ENCODE results near the gene CENPO. TPM values are rescaled to one million over a fixed set of nuclear protein-coding genes. Genes with fewer than 3 reads are reported as not detected.

Gene CENPO
- total RNA-seq, 1 experiment from 2014 or later, result 14.9 TPM

- H3K9me3 Mint-ChIP-seq (ENCODE audit: unreplicated experiment), result no peaks in the 10 kb centered on the region
- ChIA-PET POLR2A (interaction anchor here (1.0 kb wide), 1 partner anchor 69 kb away, joined by 3 read pairs; no protein-coding TSS in a partner anchor), CTCF (interaction anchor here (1.0 to 1.3 kb wide), 2 partner anchors 20 to 21 kb away, joined by 3 read pairs; partner anchors contain the start of genes CENPO and PTRHD1)
- peaks cover 22% of the 10 kb centered on the region for H3K36me3 Mint-ChIP-seq (ENCODE audit: insufficient read depth, unreplicated experiment)
- no peaks in the 10 kb centered on the region for H3K4me1 Mint-ChIP-seq (ENCODE audit: insufficient read depth, unreplicated experiment)
- H3K27ac Mint-ChIP-seq (ENCODE audit: low read depth, unreplicated experiment), result no peak overlapping the region
- no peak for DNase-seq (ENCODE audit: unreplicated experiment)
- no peak for TF ChIP-seq CTCF (IDR thresholded peaks at IDR 0.05; ENCODE audit: unreplicated experiment)
- H3K4me3 Mint-ChIP-seq (ENCODE audit: unreplicated experiment), result no peak overlapping the region
- H3K27me3 Mint-ChIP-seq (ENCODE audit: insufficient read depth, unreplicated experiment), result no peaks in the 10 kb centered on the region
- intact Hi-C loops (cut with micrococcal nuclease), result no loop called here
- BruUV-seq (replicated peaks), result no TSS peak
Measured at GRCh38 chr2:24771764-24772586, 21.2 kb upstream of the CENPO start.

GRCh38 chr2:24774373-24774772 lies 18.9 kb upstream of the CENPO start:
- ChIA-PET CTCF (interaction anchor here (0.5 to 0.6 kb wide), 2 partner anchors 18 to 470 kb away, joined by 3 read pairs; no protein-coding TSS in a partner anchor), POLR2A (no interaction called here)
- no peak for TF ChIP-seq CTCF (IDR thresholded peaks at IDR 0.05; ENCODE audit: unreplicated experiment)
- H3K27me3 Mint-ChIP-seq (ENCODE audit: insufficient read depth, unreplicated experiment), result no peaks in the 10 kb centered on the region
- intact Hi-C loops (cut with micrococcal nuclease), result no loop called here
- H3K36me3 Mint-ChIP-seq (ENCODE audit: insufficient read depth, unreplicated experiment), result peaks cover 15% of the 10 kb centered on the region
- H3K27ac Mint-ChIP-seq (ENCODE audit: low read depth, unreplicated experiment), result no peak overlapping the region
- no TSS peak for BruUV-seq (replicated peaks)
- H3K4me1 Mint-ChIP-seq (ENCODE audit: insufficient read depth, unreplicated experiment), result no peaks in the 10 kb centered on the region
- no peak overlapping the region for H3K4me3 Mint-ChIP-seq (ENCODE audit: unreplicated experiment)
- no peak for DNase-seq (ENCODE audit: unreplicated experiment)
- H3K9me3 Mint-ChIP-seq (ENCODE audit: unreplicated experiment), result no peaks in the 10 kb centered on the region

GRCh38 chr2:24779116-24779515 lies 14.1 kb upstream of the CENPO start:
- POLR2A ChIA-PET, result interaction anchor here (0.7 to 1.4 kb wide), 3 partner anchors 9 to 1654 kb away, joined by 3 to 6 read pairs (median 3); no protein-coding TSS in a partner anchor
- Mint-ChIP-seq H3K27ac (ENCODE audit: low read depth, unreplicated experiment) (no peak overlapping the region), H3K4me1 (ENCODE audit: insufficient read depth, unreplicated experiment) (no peaks in the 10 kb centered on the region), H3K9me3 (ENCODE audit: unreplicated experiment) (peaks cover 11% of the 10 kb centered on the region), H3K4me3 (ENCODE audit: unreplicated experiment) (no peak overlapping the region), H3K36me3 (ENCODE audit: insufficient read depth, unreplicated experiment) (no peaks in the 10 kb centered on the region), H3K27me3 (ENCODE audit: insufficient read depth, unreplicated experiment) (peaks cover 10% of the 10 kb centered on the region)
- no peak for TF ChIP-seq CTCF (IDR thresholded peaks at IDR 0.05; ENCODE audit: unreplicated experiment)
- no TSS peak for BruUV-seq (replicated peaks)
- intact Hi-C loops (cut with micrococcal nuclease), result no loop called here
- no peak for DNase-seq (ENCODE audit: unreplicated experiment)
- CTCF ChIA-PET, result interaction anchor here (0.6 to 3.1 kb wide), 5 partner anchors 12 to 615 kb away, joined by 3 to 15 read pairs (median 3); partner anchors contain the start of genes CENPO and PTRHD1

- BruUV-seq (replicated peaks), result no TSS peak
- Mint-ChIP-seq H3K4me1 (ENCODE audit: insufficient read depth, unreplicated experiment) (no peaks in the 10 kb centered on the region), H3K27ac (ENCODE audit: low read depth, unreplicated experiment) (no peak overlapping the region), H3K4me3 (ENCODE audit: unreplicated experiment) (no peak overlapping the region), H3K9me3 (ENCODE audit: unreplicated experiment) (peaks cover 11% of the 10 kb centered on the region), H3K27me3 (ENCODE audit: insufficient read depth, unreplicated experiment) (peaks cover 10% of the 10 kb centered on the region), H3K36me3 (ENCODE audit: insufficient read depth, unreplicated experiment) (no peaks in the 10 kb centered on the region)
- no peak for TF ChIP-seq CTCF (IDR thresholded peaks at IDR 0.05; ENCODE audit: unreplicated experiment)
- DNase-seq (ENCODE audit: unreplicated experiment), result no peak
- ChIA-PET CTCF (interaction anchor here (1.2 to 1.8 kb wide), 2 partner anchors 9 to 15 kb away, joined by 3 to 10 read pairs; partner anchors contain the start of genes CENPO and PTRHD1), POLR2A (interaction anchor here (0.6 kb wide), 1 partner anchor 507 kb away, joined by 4 read pairs; no protein-coding TSS in a partner anchor)
- intact Hi-C loops (cut with micrococcal nuclease), result no loop called here
Measured at GRCh38 chr2:24783641-24784040, 9.6 kb upstream of the CENPO start.

Measured in MCF 10A (cell line).